ENCODE results near the gene S100Z.
"Not testable (repeated sequence)": the region's sequence is repeated elsewhere in the genome, so short reads cannot be mapped to it uniquely, and the experiment has no call there.

Gene S100Z

DNA sequence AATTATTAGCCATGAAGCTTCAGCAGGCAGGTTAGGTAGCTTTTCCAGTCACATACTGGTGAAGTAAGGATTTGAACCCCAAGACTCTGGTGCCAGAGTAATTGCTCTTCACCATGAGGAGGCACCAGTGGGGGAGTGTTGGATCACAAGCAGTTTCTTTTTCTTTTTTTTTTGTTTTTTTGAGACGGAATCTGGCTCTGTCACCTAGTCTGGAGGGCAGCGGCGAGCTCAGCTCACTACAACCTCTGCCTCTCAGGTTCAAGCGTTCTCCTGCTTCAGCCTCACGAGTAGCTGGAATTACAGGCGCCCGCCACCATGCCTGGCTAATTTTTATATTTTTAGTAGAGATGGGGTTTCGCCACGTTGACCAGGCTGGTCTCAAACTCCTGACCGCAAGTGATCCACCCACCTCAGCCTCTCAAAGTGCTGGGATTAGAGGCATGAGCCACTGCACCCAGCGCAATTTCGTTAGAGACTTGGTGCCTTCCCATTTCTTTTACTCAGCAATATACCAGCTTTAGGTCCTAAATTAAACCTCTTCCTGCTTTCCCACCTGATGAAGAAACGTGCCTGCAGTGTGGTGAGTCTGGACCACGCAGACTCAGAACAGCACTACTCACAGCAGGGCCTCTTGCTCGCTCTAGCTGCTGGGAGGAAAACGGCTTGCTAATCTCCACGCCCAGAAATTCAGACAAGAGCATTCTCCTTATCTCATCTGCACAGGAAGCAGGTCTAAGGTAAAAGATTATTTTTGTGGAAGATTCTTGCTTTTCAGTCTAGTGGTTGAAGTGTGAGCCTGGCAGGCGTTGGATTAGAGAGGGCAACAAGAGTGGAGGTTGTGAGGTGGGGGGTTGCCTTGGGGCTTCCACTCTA is at the start of gene S100Z:
TSS of gene S100Z (plus strand) at position 596 of the 873 bp plus-strand sequence. CDS start 25,346 bp downstream, outside the sequence.
- DNase-seq, result peak; percentile 61

DNA sequence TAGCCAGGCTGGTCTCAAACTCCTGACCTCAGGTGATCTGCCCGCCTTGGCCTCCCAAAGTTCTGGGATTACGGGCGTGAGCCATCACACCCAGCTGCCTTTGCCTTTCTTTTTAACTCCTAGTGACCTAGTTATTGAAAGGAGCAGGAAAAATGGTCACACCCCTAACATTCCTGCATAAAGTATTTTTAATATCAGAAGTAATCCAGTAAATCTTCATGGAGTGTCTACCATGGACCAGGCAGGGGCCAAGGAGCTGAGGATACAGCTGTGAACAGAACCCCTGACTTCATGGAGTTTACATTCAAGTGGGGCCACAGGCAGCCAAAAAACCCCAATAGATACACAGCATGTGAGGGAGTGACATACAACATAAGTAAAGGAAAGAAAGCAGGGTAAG is 49.2 kb upstream of the S100Z start:
- DNase-seq, result no peak

DNA sequence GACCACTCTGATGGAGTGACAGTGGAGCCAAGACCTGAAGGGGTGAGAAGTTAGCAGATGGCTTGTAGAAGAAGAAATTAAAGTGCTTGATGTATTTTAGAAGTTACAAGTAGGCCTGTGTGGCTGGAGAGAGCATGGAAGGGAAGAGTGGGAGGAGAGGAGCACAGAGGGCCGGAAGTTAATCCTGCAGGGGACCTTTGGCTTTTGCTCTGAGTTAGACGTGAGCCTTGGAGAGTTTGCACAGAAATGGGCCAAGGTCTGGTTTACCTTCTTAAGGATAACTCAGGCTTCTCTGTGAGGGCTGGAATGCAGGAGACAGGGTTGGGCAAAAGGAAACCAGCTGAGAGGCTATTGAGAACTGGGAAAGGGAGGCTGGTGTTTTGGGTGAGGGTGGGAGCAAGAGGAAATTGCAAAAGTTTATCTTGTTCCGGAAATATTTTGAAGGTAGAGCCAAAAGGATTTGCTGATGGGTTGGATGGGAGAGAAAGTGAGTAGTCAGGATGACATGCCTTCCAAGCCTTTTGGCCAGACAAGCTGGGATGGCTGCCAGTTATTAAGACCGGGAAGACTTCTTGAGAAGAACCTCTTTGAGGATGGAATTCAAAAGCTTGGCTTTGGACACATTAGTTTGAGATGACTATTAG is 48.5 kb upstream of the S100Z start:
- no peak for DNase-seq

GRCh38 chr5:76801803-76802195 is 48.0 kb upstream of the S100Z start:
- DNase-seq, result no peak

DNA sequence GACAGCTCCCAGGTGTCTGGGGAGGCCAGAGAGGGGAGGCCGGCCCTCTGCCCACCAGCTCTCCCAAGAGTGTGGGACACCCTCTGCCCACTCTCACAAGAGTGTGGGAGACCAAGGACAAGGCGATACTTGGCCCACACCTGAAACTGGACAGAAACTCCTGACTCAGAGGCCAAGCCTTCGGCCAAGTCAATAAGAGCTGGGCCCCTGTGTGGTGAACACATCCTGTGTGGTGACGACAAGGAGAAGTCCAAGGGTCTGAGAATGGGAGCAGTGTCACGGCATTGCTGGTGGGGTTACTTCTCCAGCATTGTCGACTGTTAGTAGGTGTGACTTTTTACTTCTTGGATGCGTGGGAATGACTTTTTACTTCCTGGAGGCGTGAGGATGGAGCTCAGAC is 45.5 kb upstream of the S100Z start:
- DNase-seq, result no peak

- DNase-seq, result no peak
These were observed 43.9 kb upstream of the S100Z start for GRCh38 chr5:76805821-76806505.

DNA sequence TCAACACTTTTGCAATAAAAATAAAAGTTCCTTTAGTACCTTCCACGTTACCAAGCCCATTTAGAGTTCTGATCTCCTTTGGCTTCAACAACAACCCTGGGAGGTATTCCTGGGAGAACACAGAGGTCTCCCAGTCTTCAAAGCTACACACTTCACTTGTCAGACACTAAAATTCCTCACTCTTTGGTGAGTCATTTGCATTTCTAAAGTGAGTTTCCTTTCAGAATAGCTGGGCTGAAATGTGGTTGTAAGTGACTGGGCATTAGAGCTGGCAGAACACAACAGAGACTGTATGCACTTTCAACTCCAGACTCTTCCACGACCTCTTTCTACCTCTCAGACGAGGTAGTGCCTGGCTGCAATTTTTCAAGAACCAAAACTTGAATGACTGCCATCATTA is 42.5 kb upstream of the S100Z start:
- no peak for DNase-seq

GRCh38 chr5:76808141-76808691 is 41.6 kb upstream of the S100Z start:
- DNase-seq, result no peak

DNA sequence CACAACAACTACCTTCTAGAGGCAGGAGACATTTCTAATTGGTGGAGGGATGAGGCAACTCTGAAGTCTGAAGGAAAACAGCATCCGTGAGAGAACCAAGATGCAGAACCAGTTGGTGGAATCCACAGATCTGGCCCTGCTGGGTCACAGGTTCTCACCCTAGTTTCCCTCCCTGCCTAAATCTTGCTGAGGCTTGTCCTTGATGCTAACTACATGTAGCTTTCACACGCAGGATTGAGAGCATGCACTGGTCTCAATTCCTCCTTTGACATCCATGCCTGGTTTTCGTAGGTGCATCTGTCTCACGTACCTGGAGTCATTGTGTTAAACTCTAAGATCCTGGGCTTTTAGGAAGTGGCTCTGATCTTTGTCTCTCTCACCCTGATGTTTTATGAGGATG is 40.7 kb upstream of the S100Z start:
- no peak for DNase-seq

- DNase-seq, result no peak
These were observed 39.6 kb upstream of the S100Z start for GRCh38 chr5:76810236-76810635.

DNA sequence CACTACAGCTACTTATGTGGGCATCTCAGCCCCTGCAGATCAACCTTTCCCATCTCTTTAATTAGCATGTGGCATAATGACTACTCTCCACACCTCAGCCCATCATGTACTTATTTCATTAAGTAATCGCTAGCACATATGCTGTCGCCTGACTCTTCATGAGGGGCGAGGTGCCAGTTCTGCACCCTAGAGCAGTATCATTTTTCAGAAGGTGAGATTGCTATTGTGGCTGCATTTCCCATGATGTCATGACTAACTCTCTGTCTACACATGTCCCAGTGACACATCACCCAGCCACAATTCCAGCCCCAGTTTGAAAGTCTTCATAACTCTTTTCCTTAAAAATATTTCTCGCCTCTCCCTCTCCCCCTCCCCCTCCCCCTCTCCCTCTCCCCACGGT is 38.6 kb upstream of the S100Z start:
- no peak for DNase-seq

DNA sequence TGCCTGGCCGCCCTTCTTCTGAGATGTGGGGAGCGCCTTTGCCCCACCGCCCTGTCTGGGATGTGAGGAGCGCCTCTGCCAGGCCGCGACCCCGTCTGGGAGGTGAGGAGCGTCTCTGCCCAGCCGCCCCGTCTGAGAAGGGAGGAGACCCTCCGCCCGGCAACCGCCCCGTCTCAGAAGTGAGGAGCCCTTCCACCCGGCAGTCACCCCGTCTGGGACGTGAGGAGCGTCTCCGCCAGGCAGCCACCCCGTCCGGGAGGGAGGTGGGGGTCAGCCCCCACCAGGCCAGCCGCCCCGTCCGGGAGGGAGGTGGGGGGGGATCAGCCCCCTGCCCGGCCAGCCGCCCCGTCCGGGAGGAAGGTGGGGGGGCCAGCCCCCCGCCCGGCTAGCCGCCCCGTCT is 37.6 kb upstream of the S100Z start:
- DNase-seq, result not testable (repeated sequence)

GRCh38 chr5:76813982-76814562 is 35.7 kb upstream of the S100Z start:
- no peak for DNase-seq

DNA sequence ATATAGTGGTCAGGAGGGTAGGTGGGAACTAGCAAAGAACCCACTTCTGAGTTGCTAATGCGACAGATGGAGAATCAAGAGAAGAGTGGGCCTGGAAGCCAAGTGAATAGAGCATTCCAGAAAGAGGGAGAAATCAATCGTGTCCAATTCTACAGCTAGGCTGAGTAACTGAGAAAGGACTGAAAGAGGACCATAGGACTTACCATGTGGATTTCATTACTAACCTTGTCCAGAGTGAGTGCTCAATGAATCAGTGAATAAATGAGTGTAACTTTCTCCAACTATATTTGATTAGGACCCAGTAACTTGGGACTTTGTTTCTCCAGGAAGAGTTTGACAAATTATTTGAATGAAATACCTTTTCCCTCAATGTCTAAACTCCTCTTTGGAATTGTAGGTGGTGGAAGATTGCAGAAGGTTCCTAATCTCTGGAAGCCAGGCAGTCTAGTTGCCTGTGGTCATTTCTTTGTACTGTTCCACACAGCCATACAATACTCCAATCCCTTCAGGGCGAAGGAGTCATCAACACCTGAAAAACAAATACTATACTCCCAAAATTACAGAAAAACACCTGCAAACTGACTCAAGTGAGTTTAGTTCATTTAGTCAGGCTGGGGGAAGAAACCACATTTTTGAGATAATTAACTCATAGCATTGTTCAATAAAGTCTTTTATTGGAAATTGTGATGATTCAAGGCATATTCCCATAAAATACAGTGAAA is 33.5 kb upstream of the S100Z start:
- DNase-seq, result no peak

GRCh38 chr5:76818844-76819831 is 30.7 kb upstream of the S100Z start, which contains the start of gene F2RL1:
F2RL1 (plus strand) TSS chr5:76819030; CDS start chr5:76819183, 153 bp downstream.
- DNase-seq, result peak; percentile 67

DNA sequence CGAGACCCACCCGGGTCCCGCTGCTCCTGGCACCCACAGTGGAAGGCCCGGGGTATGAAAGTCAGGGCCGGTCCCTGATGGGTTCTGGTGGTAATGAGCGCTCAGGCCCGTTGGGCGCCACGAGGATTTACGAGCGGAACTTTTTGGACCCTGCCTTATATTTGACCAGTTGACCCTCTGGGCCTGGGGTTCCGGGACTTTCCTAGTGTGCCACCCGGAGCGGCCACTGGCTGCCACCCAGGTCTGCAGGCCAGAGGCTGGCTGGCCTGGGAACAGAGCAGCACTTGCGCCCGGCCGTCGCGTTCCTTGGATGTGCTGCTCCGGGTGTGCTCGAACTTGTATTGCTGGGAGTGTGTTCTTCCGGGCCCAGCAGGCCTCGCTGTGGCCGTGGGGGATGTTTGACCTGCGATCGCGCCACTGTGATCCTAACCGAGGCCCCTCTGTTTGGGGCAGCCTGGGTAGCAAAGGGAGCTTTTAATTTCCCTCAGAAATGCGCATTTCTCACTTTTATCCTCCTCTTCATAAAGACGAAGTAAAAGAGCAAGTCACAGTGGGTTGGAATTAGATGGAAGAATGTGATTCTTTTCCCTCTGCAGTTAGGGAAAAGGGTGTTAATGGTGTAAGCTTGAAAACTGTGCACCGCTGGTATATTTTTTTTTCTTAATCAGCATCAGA is 29.8 kb upstream of the S100Z start:
- DNase-seq, result no peak

GRCh38 chr5:76820526-76820890 is 29.3 kb upstream of the S100Z start:
- DNase-seq, result no peak

DNA sequence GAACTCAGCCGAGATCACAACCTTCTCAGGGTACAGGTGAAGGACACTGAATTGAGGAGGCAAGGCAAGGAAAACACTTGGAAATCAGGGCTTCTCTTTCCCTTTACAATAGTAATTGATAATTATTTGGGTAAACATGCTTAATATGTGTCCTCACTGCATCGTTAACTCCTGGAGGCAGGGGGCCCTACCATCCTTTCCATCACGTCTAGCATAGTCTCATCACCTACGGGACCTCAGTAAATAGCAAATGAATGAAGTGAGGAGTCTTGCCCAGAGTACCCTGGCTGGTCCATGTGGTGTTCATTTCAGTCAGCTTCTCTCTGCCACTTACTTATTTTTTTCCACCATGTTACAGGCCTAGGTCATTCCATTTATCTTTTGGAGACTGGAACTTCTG is 28.7 kb upstream of the S100Z start:
- no peak for DNase-seq

GRCh38 chr5:76822105-76822731 is 27.6 kb upstream of the S100Z start:
- not testable (repeated sequence) for DNase-seq

GRCh38 chr5:76826416-76826815 is 23.4 kb upstream of the S100Z start:
- not testable (repeated sequence) for DNase-seq
